ENCODE measurements around the gene CHD2.

DNA sequence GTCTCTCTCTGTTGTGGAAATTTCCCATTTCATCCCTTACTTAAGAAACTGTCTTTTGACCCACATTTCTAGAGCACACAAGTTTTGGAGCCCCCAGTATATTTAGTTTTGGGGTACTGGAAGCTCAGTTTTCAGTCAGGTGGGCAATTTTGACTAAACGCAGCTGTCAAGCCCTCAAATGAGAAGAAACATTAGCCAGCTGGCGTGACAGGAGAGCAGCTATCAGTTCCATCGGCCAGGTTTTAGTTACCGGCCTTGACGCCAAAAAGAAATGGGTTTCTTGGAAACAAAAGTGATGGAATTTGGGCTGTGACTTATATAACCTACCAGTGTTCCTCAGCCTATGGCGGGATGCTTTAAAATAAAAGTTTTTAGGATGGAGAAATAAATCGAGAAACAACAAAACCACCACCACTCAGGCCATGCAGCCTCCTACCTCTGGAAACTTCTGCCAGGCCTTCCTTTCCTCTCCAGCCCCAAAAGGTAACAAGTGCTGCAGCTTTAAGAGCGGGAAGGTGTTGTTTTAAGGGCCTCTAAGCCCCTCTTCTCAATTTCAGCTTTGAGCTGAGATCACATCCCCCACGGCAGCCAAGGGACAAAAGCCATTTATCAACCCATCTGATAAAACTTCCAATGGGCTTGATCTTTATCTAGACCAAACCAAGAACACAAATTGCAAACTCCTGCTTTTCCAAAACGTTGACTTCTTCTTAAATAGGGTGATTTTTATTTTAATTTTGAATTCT, 170.6 kb downstream of the CHD2 start:
- TF ChIP-seq FOXA1 (IDR thresholded peaks at IDR 0.05), result no peak
- TF ChIP-seq, protein P1, sequence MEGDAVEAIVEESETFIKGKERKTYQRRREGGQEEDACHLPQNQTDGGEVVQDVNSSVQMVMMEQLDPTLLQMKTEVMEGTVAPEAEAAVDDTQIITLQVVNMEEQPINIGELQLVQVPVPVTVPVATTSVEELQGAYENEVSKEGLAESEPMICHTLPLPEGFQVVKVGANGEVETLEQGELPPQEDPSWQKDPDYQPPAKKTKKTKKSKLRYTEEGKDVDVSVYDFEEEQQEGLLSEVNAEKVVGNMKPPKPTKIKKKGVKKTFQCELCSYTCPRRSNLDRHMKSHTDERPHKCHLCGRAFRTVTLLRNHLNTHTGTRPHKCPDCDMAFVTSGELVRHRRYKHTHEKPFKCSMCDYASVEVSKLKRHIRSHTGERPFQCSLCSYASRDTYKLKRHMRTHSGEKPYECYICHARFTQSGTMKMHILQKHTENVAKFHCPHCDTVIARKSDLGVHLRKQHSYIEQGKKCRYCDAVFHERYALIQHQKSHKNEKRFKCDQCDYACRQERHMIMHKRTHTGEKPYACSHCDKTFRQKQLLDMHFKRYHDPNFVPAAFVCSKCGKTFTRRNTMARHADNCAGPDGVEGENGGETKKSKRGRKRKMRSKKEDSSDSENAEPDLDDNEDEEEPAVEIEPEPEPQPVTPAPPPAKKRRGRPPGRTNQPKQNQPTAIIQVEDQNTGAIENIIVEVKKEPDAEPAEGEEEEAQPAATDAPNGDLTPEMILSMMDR (IDR thresholded peaks at IDR 0.05; ENCODE audit: low read depth, low read length, missing input control), result no peak
- TF ChIP-seq SP1 (IDR thresholded peaks at IDR 0.05), result no peak
- no peak for TF ChIP-seq YY1 (IDR thresholded peaks at IDR 0.05)
- TF ChIP-seq, protein P2, sequence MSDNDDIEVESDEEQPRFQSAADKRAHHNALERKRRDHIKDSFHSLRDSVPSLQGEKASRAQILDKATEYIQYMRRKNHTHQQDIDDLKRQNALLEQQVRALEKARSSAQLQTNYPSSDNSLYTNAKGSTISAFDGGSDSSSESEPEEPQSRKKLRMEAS (IDR thresholded peaks at IDR 0.05), result no peak
- no peak for TF ChIP-seq RAD21 (IDR thresholded peaks at IDR 0.05)
- TF ChIP-seq TAF1 (conservative IDR thresholded peaks at IDR 0.05), result no peak
- no peak for TF ChIP-seq GABPA (IDR thresholded peaks at IDR 0.05 in 1 of 2, conservative IDR thresholded peaks at IDR 0.05 in 1 of 2)
- TF ChIP-seq, protein P3, sequence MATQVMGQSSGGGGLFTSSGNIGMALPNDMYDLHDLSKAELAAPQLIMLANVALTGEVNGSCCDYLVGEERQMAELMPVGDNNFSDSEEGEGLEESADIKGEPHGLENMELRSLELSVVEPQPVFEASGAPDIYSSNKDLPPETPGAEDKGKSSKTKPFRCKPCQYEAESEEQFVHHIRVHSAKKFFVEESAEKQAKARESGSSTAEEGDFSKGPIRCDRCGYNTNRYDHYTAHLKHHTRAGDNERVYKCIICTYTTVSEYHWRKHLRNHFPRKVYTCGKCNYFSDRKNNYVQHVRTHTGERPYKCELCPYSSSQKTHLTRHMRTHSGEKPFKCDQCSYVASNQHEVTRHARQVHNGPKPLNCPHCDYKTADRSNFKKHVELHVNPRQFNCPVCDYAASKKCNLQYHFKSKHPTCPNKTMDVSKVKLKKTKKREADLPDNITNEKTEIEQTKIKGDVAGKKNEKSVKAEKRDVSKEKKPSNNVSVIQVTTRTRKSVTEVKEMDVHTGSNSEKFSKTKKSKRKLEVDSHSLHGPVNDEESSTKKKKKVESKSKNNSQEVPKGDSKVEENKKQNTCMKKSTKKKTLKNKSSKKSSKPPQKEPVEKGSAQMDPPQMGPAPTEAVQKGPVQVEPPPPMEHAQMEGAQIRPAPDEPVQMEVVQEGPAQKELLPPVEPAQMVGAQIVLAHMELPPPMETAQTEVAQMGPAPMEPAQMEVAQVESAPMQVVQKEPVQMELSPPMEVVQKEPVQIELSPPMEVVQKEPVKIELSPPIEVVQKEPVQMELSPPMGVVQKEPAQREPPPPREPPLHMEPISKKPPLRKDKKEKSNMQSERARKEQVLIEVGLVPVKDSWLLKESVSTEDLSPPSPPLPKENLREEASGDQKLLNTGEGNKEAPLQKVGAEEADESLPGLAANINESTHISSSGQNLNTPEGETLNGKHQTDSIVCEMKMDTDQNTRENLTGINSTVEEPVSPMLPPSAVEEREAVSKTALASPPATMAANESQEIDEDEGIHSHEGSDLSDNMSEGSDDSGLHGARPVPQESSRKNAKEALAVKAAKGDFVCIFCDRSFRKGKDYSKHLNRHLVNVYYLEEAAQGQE (IDR thresholded peaks at IDR 0.05), result no peak
- no peak for TF ChIP-seq JUND (IDR thresholded peaks at IDR 0.05)
- TF ChIP-seq, protein P4, sequence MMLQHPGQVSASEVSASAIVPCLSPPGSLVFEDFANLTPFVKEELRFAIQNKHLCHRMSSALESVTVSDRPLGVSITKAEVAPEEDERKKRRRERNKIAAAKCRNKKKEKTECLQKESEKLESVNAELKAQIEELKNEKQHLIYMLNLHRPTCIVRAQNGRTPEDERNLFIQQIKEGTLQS (IDR thresholded peaks at IDR 0.05), result no peak
- TF ChIP-seq HNF4G (IDR thresholded peaks at IDR 0.05), result no peak
- TF ChIP-seq EGR1 (IDR thresholded peaks at IDR 0.05; ENCODE audit: low read depth in 2 of 2), result no peak
- TF ChIP-seq, protein P5, sequence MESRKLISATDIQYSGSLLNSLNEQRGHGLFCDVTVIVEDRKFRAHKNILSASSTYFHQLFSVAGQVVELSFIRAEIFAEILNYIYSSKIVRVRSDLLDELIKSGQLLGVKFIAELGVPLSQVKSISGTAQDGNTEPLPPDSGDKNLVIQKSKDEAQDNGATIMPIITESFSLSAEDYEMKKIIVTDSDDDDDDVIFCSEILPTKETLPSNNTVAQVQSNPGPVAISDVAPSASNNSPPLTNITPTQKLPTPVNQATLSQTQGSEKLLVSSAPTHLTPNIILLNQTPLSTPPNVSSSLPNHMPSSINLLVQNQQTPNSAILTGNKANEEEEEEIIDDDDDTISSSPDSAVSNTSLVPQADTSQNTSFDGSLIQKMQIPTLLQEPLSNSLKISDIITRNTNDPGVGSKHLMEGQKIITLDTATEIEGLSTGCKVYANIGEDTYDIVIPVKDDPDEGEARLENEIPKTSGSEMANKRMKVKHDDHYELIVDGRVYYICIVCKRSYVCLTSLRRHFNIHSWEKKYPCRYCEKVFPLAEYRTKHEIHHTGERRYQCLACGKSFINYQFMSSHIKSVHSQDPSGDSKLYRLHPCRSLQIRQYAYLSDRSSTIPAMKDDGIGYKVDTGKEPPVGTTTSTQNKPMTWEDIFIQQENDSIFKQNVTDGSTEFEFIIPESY (IDR thresholded peaks at IDR 0.05), result no peak
